HG03135 (cell line): Measurements from ENCODE around the gene TSEN2.
"Not testable (repeated sequence)": the region's sequence is repeated elsewhere in the genome, so short reads cannot be mapped to it uniquely, and the experiment has no call there.

Source experiments
- ATAC-seq: cut with Tn5 transposase; IDR thresholded peaks from one replicate; pipeline ENCODE4 v1.9.1; 2021; ENCODE audit warnings: mild to moderate bottlenecking, moderate library complexity; ENCODE audit not compliant: unreplicated experiment

TSEN2 gene

DNA sequence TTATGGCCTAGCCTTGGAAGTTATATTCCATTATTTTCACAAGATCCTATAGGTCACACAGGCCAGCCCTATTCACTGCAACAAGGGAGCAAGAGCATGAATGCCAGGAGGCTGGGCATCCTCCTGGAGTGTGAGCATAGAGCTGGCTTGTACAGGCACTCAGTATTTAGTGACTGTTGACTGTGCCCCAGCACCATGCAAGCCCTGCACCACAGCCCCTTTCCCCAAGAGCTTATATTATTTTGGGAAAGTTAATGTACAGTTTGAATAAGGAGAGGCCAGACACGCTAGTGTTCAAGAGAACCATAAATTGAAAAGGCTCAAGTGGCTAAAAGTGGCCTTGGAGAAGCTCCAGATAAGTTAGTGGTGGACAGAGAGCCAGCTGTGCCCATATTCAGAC is 32.3 kb upstream of the TSEN2 start:
- no peak for ATAC-seq

GRCh38 chr3:12452361-12453330 is 31.6 kb upstream of the TSEN2 start:
- ATAC-seq, result no peak

- no peak for ATAC-seq
Observed at GRCh38 chr3:12454076-12454815, 30.0 kb upstream of the TSEN2 start.

GRCh38 chr3:12454816-12455121 is 29.5 kb upstream of the TSEN2 start:
- no peak for ATAC-seq

GRCh38 chr3:12455740-12456139 is 28.5 kb upstream of the TSEN2 start:
- ATAC-seq, result no peak

- no peak for ATAC-seq
Observed at GRCh38 chr3:12456441-12456840, 27.8 kb upstream of the TSEN2 start.

DNA sequence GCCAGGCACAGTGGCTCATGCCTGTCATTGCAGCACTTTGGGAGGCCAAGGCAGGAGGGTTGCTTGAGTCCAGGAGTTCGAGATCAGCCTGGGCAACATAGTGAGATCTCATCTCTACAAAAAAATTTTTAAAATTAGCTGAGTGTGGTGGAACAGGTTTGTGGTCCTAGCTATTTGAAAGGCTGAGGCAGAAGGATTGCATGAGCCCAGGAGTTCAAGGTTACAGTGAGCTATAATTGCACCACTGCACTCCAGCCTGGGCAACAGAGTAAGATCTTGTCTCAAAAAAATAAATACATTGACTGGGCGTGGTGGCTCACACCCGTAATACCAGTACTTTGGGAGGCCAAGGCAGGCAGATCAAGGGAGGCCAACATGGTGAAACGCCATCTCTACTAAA is 26.9 kb upstream of the TSEN2 start:
- ATAC-seq, result not testable (repeated sequence)

DNA sequence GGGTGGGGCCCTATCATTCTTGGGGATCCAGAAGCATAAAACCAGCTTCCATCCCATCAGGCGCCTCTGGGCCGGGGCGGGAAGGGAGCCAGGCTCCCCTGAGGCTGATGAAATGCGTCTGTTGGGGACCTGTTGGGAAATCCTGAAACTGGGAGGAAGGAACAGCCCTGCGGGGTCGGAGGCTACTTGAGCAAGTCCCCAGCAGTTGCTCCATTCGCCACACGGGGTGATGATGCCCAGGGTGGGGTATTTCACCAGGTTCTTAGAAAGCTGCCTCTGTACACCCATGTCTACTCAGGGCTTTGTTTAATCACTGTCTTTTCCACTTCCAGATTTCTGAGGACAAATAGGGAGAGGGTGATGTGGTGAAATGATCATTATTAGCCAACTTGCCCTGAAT is 25.4 kb upstream of the TSEN2 start:
- no peak for ATAC-seq

DNA sequence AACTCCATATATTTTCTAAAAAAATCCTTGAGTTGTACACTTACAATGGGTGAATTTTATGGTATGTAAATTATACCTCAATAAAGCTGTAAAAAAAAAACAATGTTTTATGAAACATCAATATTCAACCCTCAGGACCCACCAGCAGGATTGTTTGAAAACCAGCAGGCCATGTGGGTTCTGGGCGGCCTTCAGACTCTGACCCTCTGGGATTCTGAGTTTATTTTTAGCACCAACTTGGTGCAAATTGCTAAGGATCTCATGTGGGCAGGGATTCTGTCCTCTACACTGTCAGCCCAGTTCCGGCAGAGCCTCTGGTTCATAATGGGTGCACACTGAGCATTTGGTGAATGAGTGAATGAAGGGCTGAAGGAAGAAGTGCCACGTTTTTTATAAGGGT is 24.2 kb upstream of the TSEN2 start:
- no peak for ATAC-seq

DNA sequence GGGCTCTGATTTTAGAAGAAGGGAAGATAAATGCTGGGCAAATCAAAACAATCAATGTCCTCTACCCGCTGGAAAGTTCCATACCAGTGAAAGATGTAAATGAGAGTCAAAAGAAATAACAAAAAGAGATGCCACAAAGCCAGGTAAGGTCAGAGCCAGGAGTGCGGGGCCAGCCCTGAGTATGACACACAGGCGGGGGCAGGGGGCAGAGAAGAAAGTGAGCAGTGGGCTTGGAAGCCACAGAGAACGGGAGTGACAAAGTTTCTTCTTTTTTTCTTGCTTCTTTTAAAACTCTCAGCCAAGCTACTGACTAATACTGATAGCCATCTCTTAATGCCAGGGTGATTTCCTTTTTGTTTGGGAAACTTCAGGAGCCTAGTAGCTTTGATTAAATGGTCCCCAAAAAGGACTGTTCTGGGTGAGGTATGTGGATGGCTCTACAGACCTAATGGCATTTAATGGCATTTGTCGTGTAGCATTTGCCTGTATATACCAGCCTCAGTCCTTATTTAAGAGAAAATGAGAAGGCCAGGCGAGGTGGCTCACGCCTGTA is 23.1 kb upstream of the TSEN2 start:
- no peak for ATAC-seq

- ATAC-seq, result no peak
Observed at GRCh38 chr3:12462159-12462947, 21.9 kb upstream of the TSEN2 start.

GRCh38 chr3:12463686-12464085 is 20.6 kb upstream of the TSEN2 start:
- ATAC-seq, result no peak

DNA sequence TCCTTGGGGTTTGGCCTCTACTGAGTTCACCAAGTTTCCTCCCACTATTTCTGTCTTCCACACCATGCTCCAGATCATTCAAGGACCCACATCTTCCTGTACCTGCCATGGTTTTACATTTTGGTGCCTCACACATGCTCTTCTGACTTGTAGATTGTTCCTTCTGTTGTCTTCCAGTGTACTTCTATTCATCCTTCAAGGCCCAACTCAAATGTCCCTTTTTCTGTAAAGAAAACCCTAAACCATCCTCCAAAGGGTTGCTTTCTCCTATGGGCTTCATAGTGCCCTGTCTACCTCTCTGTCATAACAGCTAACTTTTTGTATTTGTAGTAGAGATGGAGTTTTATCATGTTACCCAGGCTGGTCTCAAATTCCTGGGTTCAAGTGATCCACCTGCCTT is 20.1 kb upstream of the TSEN2 start:
- ATAC-seq, result no peak

DNA sequence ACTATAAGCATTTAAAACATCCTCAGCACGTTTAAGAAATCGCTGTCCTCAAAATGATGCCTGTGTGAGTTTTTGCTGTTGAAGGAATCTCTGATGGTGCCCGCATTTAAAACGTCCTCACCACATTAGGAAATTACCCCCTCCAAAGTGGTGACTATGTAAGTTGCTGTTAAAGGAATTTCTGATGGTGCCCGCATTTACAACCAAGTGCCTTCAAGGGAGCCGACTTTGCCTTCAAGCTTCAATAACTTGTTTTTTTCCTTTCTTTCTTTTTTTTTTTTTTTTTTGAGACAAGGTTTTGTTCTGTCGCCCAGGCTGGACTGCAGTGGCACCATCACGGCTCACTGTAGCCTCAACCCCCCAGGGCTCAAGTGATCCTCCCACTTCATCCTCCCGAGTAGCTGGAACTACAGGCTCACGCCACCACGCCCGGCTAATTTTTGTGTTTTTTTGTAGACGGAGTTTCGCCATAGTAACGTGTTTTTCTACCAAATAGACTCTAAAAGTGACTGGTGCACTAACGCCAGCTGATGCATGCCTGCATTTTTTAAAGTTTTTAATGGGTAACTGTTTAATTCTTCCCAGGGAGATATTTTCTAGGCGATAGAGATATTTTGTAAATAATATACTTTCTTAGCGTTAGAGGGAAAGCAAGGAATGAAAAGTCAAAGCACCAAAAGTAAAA is 19.0 kb upstream of the TSEN2 start:
- ATAC-seq, result no peak

DNA sequence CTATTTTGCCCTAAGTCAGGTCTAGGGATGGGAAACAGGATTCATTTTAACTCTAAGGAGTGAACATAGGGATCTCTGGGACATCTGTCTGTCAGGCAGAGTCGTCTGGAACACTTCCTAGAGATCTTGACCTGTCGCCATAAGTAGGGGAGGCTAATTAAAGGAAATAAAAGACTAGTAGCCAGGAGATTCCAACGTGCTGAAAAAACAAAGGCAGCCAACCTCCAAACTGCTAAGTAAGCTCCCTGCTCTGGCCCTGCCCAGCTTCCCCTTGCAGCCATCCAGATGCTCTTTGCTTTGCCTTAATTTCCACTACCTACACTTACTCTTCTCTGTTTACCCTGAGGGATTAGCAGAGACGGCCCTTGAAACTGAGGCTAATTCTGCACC is 18.4 kb upstream of the TSEN2 start:
- no peak for ATAC-seq

DNA sequence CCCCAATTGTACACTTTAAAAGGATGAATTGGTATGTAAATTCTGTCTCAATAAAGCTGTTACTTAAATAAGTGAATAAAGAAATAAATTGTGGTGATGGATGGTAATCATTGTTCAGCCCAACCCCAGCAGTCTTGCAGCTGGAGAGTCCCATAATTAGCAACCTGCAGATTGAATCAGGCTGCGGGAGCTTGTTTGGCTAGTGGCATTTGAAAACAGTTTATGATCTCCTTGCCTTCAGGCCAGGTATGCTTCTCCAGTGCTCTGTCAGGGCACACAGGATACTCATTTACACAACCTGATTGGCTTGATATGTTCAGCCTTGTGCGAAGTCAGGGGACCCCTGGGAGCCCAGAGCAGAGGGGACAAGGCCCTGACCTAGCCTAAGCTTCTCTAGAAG is 16.5 kb upstream of the TSEN2 start:
- ATAC-seq, result no peak

DNA sequence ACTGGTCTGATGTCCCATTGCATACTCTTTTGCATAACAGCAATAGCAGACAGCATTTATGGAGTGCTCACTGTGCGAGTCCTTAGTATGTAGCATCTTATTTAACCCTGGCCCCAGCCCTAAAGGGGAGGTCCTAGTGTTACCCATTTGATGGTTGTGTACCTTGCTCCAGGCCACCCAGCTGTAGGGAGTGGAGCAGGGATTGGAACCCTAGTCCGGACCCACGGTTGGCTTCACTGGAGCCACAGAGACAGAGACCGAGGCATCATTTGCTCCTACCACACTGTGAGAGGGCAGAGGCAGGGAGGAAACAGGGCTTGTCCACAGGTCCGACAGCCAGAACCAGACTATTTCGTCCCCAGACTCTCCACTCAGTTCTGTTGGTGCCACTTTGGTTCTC is 16.0 kb upstream of the TSEN2 start:
- ATAC-seq, result no peak

GRCh38 chr3:12468757-12469156 is 15.5 kb upstream of the TSEN2 start:
- ATAC-seq, result no peak

GRCh38 chr3:12469222-12469621 is 15.1 kb upstream of the TSEN2 start:
- ATAC-seq, result not testable (repeated sequence)

- no peak for ATAC-seq
Observed at GRCh38 chr3:12470111-12470510, 14.2 kb upstream of the TSEN2 start.

DNA sequence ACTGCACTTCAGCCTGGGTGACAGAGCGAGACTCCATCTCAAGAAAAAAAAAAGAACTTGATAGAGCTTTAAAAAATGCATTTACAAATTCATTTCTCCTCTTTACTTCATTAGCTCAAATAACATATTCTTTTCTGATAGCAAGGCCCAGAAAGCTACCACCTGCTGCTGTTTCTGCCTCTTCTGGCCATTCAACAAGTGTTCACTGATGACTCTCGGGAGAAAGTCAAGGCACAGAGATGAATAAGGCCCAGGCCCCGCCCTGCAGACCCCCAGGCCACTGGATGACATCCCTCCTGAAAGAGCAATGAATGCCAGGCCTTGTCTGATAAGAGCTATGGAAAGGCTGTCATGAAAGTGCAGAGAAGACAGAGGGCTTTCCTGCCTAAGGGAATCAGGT is 13.6 kb upstream of the TSEN2 start:
- ATAC-seq, result no peak
